G401 (cell line): ENCODE measurements around the gene MOCOS. TPM values are rescaled to one million over a fixed set of nuclear protein-coding genes. Genes with fewer than 3 reads are reported as not detected.

ENCODE experiments used
- DNase-seq: peaks from one replicate; pipeline ENCODE4 v3.0.0-alpha.2; 2015; ENCODE audit warnings: low spot score
- in situ Hi-C: cut with HindIII; loops from 2 replicates; pipeline ENCODE4 v1.10.0; 2016; ENCODE audit warnings: low sequenced_read_pairs, mixed read lengths
- total RNA-seq: library from RNA; depleted of rRNA; stranded (reverse); fragments of >200 nt; shearing (Covaris generic); gene quantifications from 2 replicates; pipeline ENCODE4 v1.2.3, GENCODE V29; 2014; rRNA removed

MOCOS gene
- total RNA-seq, 1 experiment from 2014 or later: not detected

DNA sequence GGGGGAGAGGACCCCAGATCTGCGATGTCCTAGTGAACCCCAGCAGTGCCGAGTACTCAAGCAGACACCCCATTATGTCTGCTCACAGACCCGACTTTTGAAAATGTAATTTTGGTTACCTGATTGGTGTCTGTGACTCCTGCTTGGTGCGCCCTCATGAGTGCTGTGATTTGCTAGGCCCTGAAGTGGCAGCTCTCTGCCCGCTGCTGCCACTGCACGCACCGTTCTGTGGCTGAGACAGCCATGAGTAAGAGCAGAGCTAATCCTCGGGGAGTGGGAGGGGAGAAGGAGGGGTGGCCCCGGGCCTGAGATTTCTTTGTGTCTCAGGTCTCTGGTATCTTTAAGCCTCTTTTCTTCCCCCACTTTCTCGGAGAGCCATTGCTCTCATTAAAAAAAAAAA is 128.4 kb downstream of the MOCOS start:
- no peak for DNase-seq
- in situ Hi-C loops: no loop called here

DNA sequence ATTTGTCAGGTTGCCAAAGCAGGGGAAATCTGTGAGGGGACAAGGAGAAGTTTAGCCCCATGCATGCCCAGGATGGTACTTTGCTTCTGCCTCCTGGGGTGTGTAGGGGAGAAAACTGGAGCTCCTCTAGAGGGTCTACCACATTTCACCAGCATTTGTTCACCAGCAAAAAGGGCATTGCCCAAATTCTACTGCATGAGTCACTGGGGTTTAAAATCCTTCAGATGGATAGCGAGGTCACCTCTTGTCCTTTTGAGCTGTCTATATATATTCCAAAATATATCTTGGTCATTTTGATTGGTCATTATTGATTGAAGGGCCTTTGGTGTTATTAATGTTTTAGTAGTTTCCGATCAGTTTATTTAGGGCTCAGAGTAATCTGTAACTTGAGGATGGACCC is 128.9 kb downstream of the MOCOS start:
- in situ Hi-C loops: no loop called here
- no peak for DNase-seq

Other genes with a start within 250 kb of the MOCOS start
- gene RPRD1A, start 119.9 kb upstream of the MOCOS start, total RNA-seq: 47.4 and 56.8 TPM in 2 replicates
- 53.5 and 69.7 TPM in 2 replicates for gene SLC39A6, start 58.2 kb upstream of the MOCOS start, total RNA-seq
- 70.3 and 96.4 TPM in 2 replicates for gene ELP2, start 57.6 kb upstream of the MOCOS start, total RNA-seq
- gene FHOD3, start 110.2 kb downstream of the MOCOS start, total RNA-seq: 0.03 TPM in 1 of 2 replicates, not detected in the other